Measurements from ENCODE around the gene PUS1.
"Not testable (repeated sequence)": the region's sequence is repeated elsewhere in the genome, so short reads cannot be mapped to it uniquely, and the experiment has no call there.

Gene PUS1

GRCh38 chr12:131941116-131941986 is 12.3 kb downstream of the PUS1 start:
- DNase-seq = no peak

- DNase-seq = no peak
Observed at GRCh38 chr12:131941987-131942341, 12.9 kb downstream of the PUS1 start.

- no peak for DNase-seq
Observed at GRCh38 chr12:131942671-131943070, 13.6 kb downstream of the PUS1 start.

GRCh38 chr12:131943389-131943788 is 14.3 kb downstream of the PUS1 start:
- no peak for DNase-seq

DNA sequence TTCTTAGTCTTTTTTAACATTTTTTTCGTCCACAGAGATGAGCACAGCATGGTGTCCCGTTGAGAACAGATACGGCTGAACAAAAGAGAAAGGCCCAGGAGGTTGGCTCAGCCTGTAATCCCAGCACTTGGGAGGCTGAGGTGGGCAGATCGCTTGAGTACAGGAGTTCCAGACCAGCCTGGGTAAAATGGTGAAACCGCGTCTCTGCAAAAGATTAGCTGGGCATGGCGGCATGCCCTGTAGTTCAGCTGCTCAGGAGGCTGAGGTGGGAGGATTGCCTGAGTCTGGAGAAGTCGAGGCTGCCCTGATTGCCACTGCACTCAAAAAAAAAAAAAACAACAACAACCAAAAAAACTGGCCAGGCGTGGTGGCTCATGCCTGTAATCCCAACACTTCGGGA is 14.8 kb downstream of the PUS1 start:
- DNase-seq = no peak

GRCh38 chr12:131944601-131945251 is 15.7 kb downstream of the PUS1 start:
- no peak for DNase-seq

DNA sequence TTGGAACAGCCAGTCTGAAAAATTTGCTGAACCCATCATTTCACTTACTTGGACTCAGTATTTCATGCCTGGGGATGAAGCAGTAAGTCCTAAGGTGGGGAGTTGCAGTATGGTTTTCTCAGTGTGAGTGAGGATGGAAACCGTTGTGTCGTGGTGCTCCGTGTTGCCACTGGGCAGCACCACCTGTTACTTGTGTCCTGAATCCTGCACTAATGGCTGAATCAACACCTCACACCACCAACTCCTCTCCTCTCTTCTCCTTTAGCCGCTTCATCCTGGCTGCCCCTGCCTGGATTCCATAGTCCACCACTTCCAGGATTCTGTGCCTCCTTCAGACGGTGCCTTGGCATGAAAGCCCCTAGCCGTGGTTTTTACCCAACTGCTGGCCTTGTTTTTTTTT is 17.7 kb downstream of the PUS1 start:
- DNase-seq = no peak

DNA sequence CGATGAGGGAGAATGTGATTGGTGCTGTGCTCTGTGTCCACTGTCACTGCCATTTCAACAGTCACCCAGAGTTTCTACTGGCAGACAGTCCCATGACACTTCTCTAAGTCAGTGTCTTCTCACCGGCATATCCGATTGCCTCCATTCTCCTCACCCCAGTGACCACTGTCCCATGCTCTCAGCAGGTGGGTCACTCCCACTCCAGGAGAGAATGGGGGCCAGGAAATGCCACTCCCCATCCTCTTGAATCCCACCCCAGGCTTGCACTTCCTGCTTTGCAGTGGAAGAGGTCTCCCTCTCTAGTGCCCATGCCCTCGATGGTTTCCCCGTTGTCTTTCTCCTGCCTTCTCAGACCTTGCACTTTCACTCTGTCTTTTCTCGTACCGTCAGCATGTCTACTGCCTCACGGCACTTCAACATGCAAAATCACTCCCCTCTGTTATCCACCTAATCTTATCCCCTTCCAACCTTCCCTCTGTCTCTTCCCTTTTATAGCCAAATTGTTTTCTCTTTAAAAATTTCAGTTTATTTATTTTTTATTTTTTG is 18.5 kb downstream of the PUS1 start:
- no peak for DNase-seq

- no peak for DNase-seq
Observed at GRCh38 chr12:131948166-131948712, 19.2 kb downstream of the PUS1 start.

GRCh38 chr12:131948713-131949430 is 19.8 kb downstream of the PUS1 start:
- peak; percentile 25 for DNase-seq

- peak; percentile 95 for DNase-seq
Observed at GRCh38 chr12:131949431-131950181, 20.5 kb downstream of the PUS1 start, which contains the start of gene EP400. Gene EP400 (plus strand): TSS chr12:131949942. CDS start chr12:131960620, 10,678 bp downstream.

- peak; percentile 37 for DNase-seq
Observed at GRCh38 chr12:131950182-131950913, 21.3 kb downstream of the PUS1 start.

DNA sequence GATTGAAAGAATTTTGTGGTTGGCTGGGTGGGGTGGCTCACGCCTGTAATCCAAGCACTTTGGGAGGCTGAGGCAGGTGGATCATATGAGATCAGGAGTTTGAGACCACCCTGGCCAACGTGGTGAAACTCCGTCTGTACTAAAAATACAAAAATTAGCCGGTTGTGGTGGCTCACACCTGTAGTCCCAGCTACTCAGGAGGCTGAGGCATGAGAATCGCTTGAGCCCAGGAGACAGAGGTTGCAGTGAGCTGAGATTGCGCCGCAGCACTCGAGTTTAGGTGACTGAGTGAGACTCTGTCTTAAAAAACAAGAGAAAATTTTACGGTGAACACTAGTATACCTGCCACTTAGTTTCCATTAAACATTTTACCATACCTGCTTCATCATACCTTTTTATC is 24.7 kb downstream of the PUS1 start:
- not testable (repeated sequence) for DNase-seq

DNA sequence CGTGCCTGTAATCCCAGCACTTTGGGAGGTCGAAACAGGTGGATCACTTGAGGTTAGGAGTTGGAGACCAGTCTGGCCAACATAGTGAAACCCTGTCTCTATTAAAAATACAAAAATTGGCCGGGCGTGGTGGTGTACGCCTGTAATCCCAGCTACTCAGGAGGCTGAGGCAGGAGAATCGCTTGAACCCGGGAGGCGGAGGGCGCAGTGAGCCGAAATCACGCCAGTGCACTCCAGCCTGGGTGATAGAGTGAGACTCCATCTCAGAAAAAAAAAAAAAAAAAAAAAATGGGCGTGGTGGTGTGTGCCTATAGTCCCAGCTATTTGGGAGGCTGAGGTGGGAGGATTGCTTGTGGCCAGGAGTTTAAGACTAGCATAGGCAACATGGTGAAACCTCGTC is 25.4 kb downstream of the PUS1 start:
- not testable (repeated sequence) for DNase-seq

GRCh38 chr12:131959116-131959515 is 30.0 kb downstream of the PUS1 start:
- DNase-seq = no peak

DNA sequence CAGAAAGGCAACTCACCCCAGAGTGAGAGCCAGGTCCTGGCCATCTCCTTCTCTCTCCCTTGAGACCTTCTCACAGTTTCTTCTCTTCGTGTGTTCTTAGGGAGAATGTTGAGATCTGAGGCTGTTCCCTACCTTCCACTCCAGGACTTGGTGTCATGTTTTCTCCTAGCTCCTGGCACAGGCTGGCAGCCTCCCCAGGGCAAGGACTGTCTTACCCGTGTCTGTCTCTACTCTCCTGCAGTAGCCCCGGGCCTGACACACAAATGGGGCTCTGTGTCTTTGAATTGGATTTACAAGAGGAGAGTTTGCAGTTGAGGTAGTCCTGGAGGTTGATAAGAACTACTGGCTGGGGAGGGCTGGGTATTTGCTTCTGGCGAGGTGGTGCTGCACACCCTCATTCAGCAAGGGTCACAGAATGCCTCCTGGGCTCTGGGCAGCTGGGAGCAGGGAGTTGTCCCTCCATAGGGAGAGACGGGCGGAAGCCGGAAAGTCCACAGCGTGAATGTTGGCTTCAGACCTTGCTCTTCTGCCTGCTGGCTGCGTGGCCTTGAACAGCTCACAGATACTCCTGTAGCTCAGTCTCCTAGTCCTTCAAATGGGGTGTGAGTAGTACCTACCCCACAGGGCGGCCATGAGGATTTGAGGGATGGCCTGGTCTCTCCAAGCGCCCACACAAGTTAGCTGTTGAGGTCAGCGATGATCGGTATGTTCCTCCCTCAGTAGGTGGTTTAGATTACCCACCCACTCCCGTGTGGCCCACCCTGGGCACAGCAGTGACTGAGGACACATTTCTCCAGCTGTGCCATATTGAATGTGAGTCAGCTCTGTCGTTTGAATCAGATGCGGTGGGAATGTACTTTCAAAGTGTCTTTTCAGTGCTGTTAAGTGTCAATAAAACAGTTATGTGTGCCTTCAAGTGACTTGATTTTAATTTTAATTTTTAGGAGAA is 30.8 kb downstream of the PUS1 start:
- DNase-seq = no peak

- DNase-seq = not testable (repeated sequence)
Observed at GRCh38 chr12:131960590-131961325, 31.7 kb downstream of the PUS1 start.

GRCh38 chr12:131961328-131961727 is 32.3 kb downstream of the PUS1 start:
- not testable (repeated sequence) for DNase-seq

DNA sequence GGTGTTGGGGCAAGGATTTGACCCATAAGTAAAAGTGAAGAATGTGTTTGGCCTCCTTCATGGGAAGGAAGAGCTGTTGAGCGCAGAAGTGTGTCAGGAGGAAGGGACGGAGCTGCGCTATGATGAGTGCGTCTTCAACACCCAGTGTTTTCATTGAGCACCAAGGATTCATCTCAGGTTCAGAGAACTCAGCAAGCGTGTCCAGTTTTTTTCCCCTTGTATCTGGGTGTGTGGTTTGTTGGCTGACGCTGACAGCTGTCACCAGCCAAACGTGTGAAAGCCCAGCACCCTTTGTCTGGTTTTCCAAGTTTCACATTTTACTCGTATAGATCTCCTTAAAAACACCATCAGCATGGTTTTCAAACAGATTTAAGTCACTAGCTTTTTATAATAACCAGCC is 33.0 kb downstream of the PUS1 start:
- no peak for DNase-seq

DNA sequence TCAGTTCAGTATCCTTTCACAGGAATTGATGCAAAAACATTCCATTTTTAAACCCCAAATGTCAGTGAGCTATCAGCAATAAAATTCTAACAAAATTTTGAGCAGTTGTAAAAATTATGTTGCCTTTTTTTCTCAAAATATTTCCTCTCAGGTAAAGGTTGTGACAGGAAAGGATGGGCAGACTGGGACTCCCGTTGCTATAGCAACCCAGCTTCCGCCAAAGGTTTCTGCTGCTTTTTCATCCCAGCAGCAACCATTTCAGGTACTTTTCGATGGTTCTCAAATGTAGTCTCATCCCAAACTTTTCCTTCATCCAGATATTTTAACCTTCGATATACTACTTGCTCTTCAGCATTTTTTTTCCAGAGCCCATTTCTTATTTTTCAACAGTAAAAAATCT is 34.3 kb downstream of the PUS1 start:
- DNase-seq = no peak
